AG08395 (cell line): ENCODE results near the gene CDH26.

Experiments used
- DNase-seq: peaks from one replicate; pipeline ENCODE4 v3.0.0; 2012; ENCODE audit warnings: mixed read lengths, low spot score

CDH26 gene

GRCh38 chr20:59985864-59986263, 27.6 kb downstream of the CDH26 start:
- no peak for DNase-seq

GRCh38 chr20:59987135-59987534, 28.9 kb downstream of the CDH26 start:
- DNase-seq: no peak

GRCh38 chr20:59988141-59988540, 29.9 kb downstream of the CDH26 start:
- DNase-seq: no peak

DNA sequence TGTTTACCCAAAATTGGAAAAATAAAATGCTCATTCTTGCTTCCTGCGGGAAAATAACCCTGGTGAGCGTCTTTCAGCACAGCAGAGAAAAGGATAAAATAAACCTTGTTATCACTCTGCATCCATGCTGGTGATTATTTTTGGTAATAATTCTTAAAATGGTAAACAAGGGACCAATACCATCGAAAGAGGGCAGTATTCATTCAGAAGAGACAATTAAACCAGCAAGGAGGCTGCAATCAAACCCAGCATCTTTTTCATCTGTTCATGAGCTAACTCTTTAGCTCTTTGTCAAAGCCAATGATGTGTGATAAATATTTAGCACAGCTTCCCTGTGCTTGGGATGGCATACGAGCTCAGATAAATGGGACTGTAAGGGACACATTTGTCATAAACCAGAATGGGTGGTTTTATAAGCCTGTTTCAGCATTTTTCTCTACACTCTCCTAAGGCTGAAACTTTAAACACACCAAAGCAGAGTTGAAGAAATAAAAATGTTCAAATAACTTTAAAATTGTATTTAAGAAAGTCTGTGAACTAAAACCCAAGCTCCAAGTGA, 34.4 kb downstream of the CDH26 start:
- DNase-seq: no peak

GRCh38 chr20:59993736-59994430, 35.7 kb downstream of the CDH26 start:
- DNase-seq: no peak

DNA sequence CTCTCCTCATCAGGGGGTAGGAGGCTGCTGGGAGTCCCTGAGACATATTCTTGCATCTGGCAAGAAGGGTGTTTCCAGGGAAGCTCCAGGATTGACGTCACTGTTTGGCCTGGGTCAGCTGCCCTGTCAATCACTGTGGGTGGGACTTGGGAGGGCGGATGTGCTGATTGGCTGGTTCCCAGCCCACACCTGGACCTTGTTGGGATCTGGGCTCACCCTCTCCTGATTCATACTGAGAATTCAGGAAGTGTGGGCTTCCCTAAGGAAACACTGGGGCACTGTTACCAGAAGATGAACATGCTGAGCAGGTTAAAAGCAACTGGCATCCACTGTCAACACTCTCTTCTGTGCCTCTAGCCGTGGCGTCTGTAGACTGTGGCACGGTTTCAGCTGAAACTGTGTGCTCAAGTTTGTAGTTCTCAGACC, 36.5 kb downstream of the CDH26 start:
- DNase-seq: no peak

DNA sequence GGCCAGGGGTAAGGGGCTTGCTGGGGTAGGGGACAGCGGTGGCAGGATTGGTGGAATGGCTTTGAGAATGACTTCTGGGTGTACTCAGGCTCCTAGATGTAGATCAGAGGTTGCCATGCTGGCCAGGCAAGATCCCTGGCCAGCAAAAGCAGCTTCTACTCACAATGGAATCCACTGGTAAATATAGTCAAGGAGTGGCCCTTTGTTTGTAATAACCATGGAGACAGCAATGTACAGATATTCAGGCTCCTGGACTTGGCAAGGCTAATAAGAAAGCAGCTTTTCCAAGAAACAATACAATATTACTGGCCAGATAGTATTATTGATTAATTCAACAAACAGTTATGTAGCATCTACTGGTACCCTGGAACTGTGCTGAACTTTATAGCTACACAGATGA, 37.9 kb downstream of the CDH26 start:
- DNase-seq: no peak

DNA sequence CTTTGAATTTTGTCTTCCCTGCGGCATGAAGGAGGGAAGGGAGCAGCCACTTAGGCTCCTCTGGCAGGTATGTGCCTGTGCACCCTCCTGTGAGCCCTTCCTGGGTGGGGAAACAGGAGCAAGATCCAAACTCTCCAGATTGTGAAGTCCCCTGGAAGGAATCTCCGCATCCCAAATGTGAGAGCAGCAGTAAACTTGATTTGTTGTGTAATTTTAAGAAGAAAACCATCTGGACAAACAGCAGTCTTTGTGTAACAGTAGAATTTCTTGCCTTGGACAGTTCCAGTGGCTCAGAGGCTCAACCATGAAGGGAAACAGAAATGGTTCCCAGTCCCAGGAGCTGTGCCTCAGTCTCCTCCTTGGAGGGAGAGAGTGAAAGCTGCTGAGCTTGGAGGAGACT, 39.7 kb downstream of the CDH26 start:
- no peak for DNase-seq

- no peak for DNase-seq
These were observed 41.3 kb downstream of the CDH26 start for GRCh38 chr20:59999502-59999901.

GRCh38 chr20:60000271-60001042, 42.2 kb downstream of the CDH26 start:
- no peak for DNase-seq

- DNase-seq: peak; percentile 28
These were observed 42.9 kb downstream of the CDH26 start for GRCh38 chr20:60001108-60001507.

DNA sequence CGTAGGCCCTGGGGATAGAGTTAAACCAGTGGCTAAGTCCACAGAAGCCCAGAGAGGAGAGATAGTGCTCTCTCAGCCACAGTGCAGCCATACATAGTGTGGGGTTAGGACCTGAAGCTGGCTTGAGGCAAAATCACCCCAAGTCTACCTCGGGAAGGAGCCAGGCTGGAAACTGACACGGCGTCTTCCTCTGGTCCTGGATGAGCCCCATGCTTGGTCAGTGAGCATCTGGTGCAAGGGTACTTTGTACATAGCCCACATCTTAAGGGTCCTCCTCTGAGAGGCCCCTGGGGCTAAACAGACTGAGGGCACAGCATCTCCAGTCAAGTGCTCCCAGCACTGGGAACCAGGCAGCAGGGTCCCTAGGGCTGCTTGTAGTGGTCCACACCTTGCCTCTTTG, 45.6 kb downstream of the CDH26 start:
- no peak for DNase-seq

DNA sequence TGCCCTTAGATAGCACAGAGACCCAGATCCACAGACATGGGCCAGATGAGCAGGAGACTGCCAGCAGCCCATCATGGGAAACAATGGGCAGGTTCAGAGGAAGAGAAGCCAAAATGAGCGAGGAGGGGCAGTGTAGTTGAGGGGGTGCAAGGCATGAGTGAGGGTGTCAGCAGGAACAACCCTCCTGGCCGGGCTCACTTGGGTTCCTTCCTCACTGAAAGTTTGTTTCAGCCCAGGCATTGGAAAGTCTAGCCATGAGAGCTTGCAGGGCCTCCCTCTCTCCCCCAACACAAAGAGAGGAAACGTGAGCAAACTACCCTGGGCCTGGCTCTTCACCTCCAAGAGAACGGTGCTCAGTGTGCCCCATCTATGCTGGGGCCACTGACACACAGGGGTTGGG, 48.0 kb downstream of the CDH26 start:
- no peak for DNase-seq

GRCh38 chr20:60007464-60007863, 49.2 kb downstream of the CDH26 start:
- DNase-seq: no peak

GRCh38 chr20:60008130-60008808, 50.0 kb downstream of the CDH26 start:
- DNase-seq: no peak

DNA sequence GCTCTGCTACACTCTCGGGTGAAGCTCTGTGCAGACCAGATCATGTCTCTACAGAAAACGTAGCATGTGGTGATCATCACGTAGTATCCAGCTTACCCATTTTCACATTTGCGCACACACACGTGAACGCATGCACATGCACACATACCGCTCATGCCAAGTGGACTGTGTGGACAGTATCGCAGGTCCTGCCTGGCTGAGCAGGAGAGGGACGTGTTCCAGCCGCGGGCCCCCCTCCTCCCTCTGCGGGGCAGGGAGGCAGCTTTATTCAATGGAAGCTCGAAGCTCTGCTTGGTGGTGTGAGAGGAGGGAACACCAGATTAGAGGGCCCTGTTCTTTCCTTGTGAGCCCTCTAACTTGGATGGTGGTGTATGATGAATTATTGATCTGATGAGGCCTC, 51.1 kb downstream of the CDH26 start:
- DNase-seq: no peak

GRCh38 chr20:60009826-60010616, 51.8 kb downstream of the CDH26 start:
- no peak for DNase-seq

DNA sequence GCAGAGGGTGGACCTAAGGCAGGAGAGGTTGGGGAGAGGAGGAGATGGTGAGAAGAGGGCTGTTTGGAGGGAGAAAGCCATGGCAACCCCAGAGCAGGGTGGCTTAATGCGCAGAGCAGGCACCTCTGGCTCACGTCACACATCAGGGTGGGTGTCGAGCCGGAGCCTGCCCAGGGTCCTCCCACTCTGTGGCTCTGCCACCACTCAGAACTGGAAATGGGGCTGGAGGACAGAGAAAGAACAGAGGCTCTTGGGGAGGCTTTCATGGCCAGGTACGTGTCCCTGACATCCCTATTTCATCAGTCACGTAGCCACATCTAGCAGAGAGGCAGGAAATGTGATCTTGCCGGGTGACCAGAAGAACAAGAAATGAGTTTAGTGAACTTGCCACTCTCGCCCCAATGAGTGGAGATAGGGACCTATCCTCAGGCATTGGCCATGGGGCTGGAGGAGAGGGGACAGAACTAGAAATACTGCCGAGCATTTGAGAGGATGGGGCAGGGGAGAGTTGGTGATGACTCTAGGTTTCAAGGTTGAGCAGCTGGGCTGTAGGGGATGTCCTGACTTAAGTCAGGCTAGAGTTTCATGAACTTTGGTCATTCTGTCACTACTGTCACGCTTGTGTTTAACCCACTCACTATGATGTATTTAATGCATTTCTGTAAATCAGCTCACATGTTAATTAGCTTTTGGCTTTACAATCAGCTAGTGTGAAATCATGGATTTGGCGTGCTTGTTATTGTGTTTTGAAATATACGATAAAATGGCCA, 52.7 kb downstream of the CDH26 start:
- no peak for DNase-seq

- no peak for DNase-seq
These were observed 53.6 kb downstream of the CDH26 start for GRCh38 chr20:60011512-60012507.
